ENCODE results near the gene PHLDB1.

The PHLDB1 gene

DNA sequence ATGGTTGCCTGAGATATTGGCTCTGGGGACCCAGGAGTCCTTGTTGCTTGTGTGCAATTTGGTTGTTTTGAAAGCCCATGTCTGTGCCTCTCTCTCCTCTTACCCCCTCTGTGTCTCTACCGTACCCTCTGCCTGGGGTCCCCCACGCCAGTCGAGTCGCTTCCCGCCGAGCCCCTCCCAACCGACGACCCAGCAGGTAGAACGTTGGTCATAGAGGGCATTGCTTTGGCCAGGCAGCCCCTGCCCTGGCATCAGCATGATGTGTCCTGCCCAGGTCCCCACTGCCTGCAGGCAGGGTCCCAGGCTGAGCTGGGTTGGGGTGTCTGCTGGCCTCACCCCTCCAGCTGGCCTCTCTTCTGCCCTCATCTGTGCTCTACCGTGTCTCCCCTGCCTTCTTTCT is 37.1 kb downstream of the PHLDB1 start:
- TF ChIP-seq POLR2AphosphoS5 (IDR thresholded peaks at IDR 0.05; ENCODE audit: borderline replicate concordance, low read depth, low read length): no peak
- no peak for TF ChIP-seq EZH2 (IDR thresholded peaks at IDR 0.05)
- TF ChIP-seq FOXP2 (optimal IDR thresholded peaks at IDR 0.05; ENCODE audit: control extremely low read depth, extremely low read length, insufficient read depth): no peak
- H3K9ac ChIP-seq (ENCODE audit: insufficient read length): no peak overlapping the region
- no peak overlapping the region for H3K27ac ChIP-seq
- H3K4me3 ChIP-seq: no peak overlapping the region
- peaks cover 11% of the 10 kb centered on the region; the same call in 1 of the 2 replicates for H3K36me3 ChIP-seq (ENCODE audit: insufficient read depth, low read length)
- H3K9me3 ChIP-seq (ENCODE audit: low read depth, low read length): no peaks in the 10 kb centered on the region
- no peak for DNase-seq (ENCODE audit: low read depth, low spot score)

DNA sequence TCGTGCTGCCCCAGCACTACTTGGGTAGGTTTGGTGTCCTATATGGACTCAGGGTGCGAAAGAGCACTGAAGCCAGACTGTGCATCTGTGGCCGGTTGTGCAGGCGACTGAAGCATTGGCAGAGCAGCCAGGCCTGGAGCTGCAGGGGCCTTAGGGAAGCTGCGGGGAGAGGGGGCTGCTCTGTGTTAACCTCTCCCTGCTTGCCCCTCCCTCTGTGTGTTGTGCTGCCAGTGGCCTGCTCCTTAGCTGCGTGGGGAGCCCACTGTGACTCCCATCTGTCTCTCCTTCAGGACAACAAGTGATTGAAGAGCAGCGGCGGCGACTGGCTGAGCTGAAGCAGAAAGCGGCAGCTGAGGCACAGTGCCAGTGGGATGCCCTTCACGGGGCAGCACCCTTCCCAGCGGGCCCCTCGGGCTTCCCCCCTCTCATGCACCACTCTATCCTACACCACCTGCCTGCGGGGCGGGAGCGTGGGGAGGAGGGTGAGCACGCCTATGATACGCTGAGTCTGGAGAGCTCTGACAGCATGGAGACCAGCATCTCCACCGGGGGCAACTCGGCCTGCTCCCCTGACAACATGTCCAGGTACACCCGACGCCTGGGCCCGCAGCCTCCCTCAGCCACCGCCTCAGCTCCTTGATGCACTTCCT is 37.8 kb downstream of the PHLDB1 start:
- DNase-seq (ENCODE audit: low read depth, low spot score): no peak
- no peaks in the 10 kb centered on the region for H3K9me3 ChIP-seq (ENCODE audit: low read depth, low read length)
- TF ChIP-seq POLR2AphosphoS5 (IDR thresholded peaks at IDR 0.05; ENCODE audit: borderline replicate concordance, low read depth, low read length) (no peak), FOXP2 (optimal IDR thresholded peaks at IDR 0.05; ENCODE audit: control extremely low read depth, extremely low read length, insufficient read depth) (no peak), EZH2 (IDR thresholded peaks at IDR 0.05) (no peak)
- no peak overlapping the region for H3K9ac ChIP-seq (ENCODE audit: insufficient read length)
- H3K4me3 ChIP-seq: no peak overlapping the region
- H3K27ac ChIP-seq: no peak overlapping the region
- peaks cover 13% of the 10 kb centered on the region; the same call in 1 of the 2 replicates for H3K36me3 ChIP-seq (ENCODE audit: insufficient read depth, low read length)

DNA sequence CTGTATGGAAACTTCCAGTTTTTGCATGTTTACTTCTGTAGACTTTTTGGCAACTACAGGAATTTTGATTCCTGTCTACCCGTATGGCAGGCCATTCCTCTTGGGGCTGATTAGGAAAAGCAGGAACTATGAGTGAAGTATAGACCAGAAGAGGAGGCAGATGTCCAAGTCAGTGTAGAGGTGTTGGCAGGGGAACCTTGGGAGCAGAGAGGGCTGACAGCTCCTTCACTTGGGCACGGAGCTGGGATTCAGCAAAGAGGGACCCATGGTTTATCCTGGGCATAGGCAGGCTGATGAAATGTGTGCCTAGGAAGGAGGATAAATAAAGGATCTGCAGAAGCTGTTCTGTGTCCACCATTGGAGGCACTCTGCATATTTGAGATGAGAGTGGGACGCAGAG is 39.0 kb downstream of the PHLDB1 start:
- Histone ChIP-seq H3K36me3 (ENCODE audit: insufficient read depth, low read length) (peaks cover 22% of the 10 kb centered on the region; the same call in 1 of the 2 replicates), H3K27ac (no peak overlapping the region), H3K9me3 (ENCODE audit: low read depth, low read length) (no peaks in the 10 kb centered on the region), H3K9ac (ENCODE audit: insufficient read length) (no peak overlapping the region), H3K4me3 (no peak overlapping the region)
- TF ChIP-seq FOXP2 (optimal IDR thresholded peaks at IDR 0.05; ENCODE audit: control extremely low read depth, extremely low read length, insufficient read depth) (no peak), EZH2 (IDR thresholded peaks at IDR 0.05) (no peak), POLR2AphosphoS5 (IDR thresholded peaks at IDR 0.05; ENCODE audit: borderline replicate concordance, low read depth, low read length) (no peak)
- DNase-seq (ENCODE audit: low read depth, low spot score): no peak

DNA sequence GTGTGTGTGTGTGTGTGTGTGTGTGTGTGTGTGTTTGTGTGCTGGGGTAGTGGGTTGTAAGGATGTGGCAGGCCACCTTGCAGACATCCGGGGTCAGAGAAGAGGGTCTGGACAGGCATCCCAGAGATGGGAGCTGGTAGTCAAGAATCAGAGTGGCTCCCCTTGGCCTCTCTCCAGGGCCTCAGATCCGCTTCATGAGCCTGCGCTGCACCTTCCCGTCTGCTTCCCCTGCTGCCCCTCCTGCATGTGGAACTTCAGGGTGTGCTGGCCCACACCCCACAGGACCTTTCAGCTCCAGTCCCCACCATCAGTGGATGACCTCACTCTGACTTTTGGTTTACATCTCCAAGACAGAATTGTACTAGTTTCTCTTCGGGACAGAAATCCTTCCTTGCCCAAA is 40.9 kb downstream of the PHLDB1 start:
- no peak overlapping the region for H3K4me3 ChIP-seq
- H3K36me3 ChIP-seq (ENCODE audit: insufficient read depth, low read length): peaks cover 18% of the 10 kb centered on the region; the same call in 1 of the 2 replicates
- H3K9ac ChIP-seq (ENCODE audit: insufficient read length): no peak overlapping the region
- TF ChIP-seq POLR2AphosphoS5 (IDR thresholded peaks at IDR 0.05; ENCODE audit: borderline replicate concordance, low read depth, low read length) (no peak), FOXP2 (optimal IDR thresholded peaks at IDR 0.05; ENCODE audit: control extremely low read depth, extremely low read length, insufficient read depth) (no peak), EZH2 (IDR thresholded peaks at IDR 0.05) (no peak)
- H3K9me3 ChIP-seq (ENCODE audit: low read depth, low read length): no peaks in the 10 kb centered on the region
- no peak for DNase-seq (ENCODE audit: low read depth, low spot score)
- no peak overlapping the region for H3K27ac ChIP-seq

DNA sequence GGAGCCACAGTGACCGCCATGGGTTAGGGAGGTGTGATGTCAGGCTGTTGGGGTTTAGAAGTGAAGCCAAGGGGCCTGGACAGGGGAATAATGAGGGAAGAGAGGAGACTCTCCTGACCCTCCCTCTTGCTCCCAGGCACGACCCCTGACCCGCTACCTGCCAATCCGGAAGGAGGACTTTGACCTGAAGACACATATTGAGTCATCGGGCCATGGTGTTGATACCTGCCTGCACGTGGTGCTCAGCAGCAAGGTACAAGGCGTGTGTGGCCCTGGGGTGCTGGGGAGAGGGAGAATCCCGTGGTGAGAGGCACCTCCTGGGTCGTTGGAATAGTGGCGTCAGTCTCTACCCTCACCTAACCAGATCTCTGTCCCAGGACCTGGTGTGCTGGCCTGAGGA is 42.5 kb downstream of the PHLDB1 start:
- Histone ChIP-seq H3K9me3 (ENCODE audit: low read depth, low read length) (no peaks in the 10 kb centered on the region), H3K9ac (ENCODE audit: insufficient read length) (no peak overlapping the region), H3K27ac (no peak overlapping the region), H3K36me3 (ENCODE audit: insufficient read depth, low read length) (peaks cover 17% of the 10 kb centered on the region; the same call in 1 of the 2 replicates), H3K4me3 (no peak overlapping the region)
- TF ChIP-seq POLR2AphosphoS5 (IDR thresholded peaks at IDR 0.05; ENCODE audit: borderline replicate concordance, low read depth, low read length): no peak
- no peak for TF ChIP-seq EZH2 (IDR thresholded peaks at IDR 0.05)
- no peak for TF ChIP-seq FOXP2 (optimal IDR thresholded peaks at IDR 0.05; ENCODE audit: control extremely low read depth, extremely low read length, insufficient read depth)
- DNase-seq (ENCODE audit: low read depth, low spot score): no peak

DNA sequence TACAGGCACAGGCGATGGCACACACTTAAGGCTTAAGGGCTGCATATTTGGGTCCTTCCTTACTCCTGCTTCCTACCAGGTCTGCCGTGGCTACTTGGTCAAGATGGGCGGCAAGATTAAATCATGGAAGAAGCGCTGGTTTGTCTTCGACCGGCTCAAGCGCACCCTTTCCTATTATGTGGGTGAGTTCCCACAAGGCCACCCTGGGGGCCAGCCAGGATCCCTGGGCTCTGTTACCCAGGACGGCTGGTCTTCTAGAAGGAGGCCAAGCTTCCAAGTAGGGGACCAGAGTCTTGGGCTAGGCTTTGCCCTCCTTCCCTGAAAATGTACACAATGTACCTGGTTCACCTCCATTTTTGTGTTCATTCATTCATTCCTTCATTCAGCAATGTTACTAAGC is 43.0 kb downstream of the PHLDB1 start:
- no peak overlapping the region for H3K4me3 ChIP-seq
- TF ChIP-seq EZH2 (IDR thresholded peaks at IDR 0.05): no peak
- TF ChIP-seq FOXP2 (optimal IDR thresholded peaks at IDR 0.05; ENCODE audit: control extremely low read depth, extremely low read length, insufficient read depth): no peak
- no peak for TF ChIP-seq POLR2AphosphoS5 (IDR thresholded peaks at IDR 0.05; ENCODE audit: borderline replicate concordance, low read depth, low read length)
- no peak overlapping the region for H3K27ac ChIP-seq
- no peak overlapping the region for H3K9ac ChIP-seq (ENCODE audit: insufficient read length)
- DNase-seq (ENCODE audit: low read depth, low spot score): no peak
- peaks cover 15% of the 10 kb centered on the region; the same call in 1 of the 2 replicates for H3K36me3 ChIP-seq (ENCODE audit: insufficient read depth, low read length)
- H3K9me3 ChIP-seq (ENCODE audit: low read depth, low read length): no peaks in the 10 kb centered on the region

DNA sequence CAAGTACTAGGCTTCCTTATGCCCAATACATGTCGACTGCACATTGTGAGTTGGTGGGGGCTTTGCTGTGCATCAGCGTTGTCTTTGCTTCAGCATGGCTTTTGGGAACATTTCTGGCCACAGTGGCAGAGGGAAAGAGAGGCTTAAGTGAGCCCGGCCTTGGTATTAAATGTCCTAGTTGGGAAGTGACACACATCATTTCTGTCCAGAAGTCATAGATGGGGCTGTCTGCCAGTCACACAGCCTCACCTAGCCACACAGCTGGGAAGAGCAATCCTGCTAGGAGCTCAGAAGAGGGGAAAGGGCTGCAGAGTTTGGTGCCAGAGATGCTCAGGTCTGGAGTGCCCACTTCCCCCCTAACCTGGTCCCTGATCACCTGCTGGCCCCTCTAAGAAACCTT is 44.4 kb downstream of the PHLDB1 start:
- Histone ChIP-seq H3K4me3 (no peak overlapping the region), H3K36me3 (ENCODE audit: insufficient read depth, low read length) (peaks cover 11% of the 10 kb centered on the region; the same call in 1 of the 2 replicates), H3K9ac (ENCODE audit: insufficient read length) (no peak overlapping the region), H3K9me3 (ENCODE audit: low read depth, low read length) (no peaks in the 10 kb centered on the region), H3K27ac (no peak overlapping the region)
- TF ChIP-seq POLR2AphosphoS5 (IDR thresholded peaks at IDR 0.05; ENCODE audit: borderline replicate concordance, low read depth, low read length) (no peak), FOXP2 (optimal IDR thresholded peaks at IDR 0.05; ENCODE audit: control extremely low read depth, extremely low read length, insufficient read depth) (no peak), EZH2 (IDR thresholded peaks at IDR 0.05) (no peak)
- DNase-seq (ENCODE audit: low read depth, low spot score): no peak

DNA sequence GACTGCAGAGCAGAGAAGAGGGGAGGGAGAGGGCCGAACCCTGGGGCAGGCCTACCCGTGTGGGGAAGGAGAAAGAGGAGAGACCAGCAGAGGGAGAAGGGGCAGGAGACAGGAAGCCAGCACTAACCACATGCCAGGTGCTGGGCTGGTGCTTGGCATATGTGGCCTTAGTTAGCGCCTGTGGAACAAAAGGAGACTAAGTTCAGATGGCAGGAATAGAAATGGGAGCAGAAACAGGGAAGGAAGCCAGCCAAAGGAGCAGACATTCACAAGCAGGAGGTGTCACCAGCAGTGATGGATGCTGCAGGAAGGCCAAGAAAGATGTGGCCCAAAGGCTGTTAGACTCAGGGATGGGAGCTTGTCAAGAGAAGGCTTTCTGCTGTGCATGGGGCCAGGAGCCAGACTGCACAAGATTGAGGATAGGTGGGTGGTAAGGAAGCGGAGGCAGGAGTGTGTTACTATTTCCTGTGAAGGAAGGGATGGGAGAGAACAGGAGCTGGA is 45.3 kb downstream of the PHLDB1 start:
- H3K9ac ChIP-seq (ENCODE audit: insufficient read length): no peak overlapping the region
- no peak for TF ChIP-seq EZH2 (IDR thresholded peaks at IDR 0.05)
- TF ChIP-seq FOXP2 (optimal IDR thresholded peaks at IDR 0.05; ENCODE audit: control extremely low read depth, extremely low read length, insufficient read depth): no peak
- no peak for TF ChIP-seq POLR2AphosphoS5 (IDR thresholded peaks at IDR 0.05; ENCODE audit: borderline replicate concordance, low read depth, low read length)
- no peak overlapping the region for H3K27ac ChIP-seq
- peaks cover 11% of the 10 kb centered on the region; the same call in 1 of the 2 replicates for H3K36me3 ChIP-seq (ENCODE audit: insufficient read depth, low read length)
- no peak for DNase-seq (ENCODE audit: low read depth, low spot score)
- H3K4me3 ChIP-seq: no peak overlapping the region
- H3K9me3 ChIP-seq (ENCODE audit: low read depth, low read length): no peaks in the 10 kb centered on the region
